GM21367 (cell line): ENCODE measurements around the gene WNT8B.

Experiments
- ATAC-seq: cut with Tn5 transposase; IDR thresholded peaks from one replicate; pipeline ENCODE4 v1.9.1; 2021; ENCODE audit not compliant: unreplicated experiment

WNT8B gene

GRCh38 chr10:100482834-100483185 lies 20.0 kb downstream of the WNT8B start:
- ATAC-seq = no peak

GRCh38 chr10:100483876-100484666 lies 21.3 kb downstream of the WNT8B start:
- no peak for ATAC-seq

GRCh38 chr10:100485366-100485765 lies 22.6 kb downstream of the WNT8B start:
- ATAC-seq = no peak

GRCh38 chr10:100485801-100486495 lies 23.1 kb downstream of the WNT8B start:
- ATAC-seq = no peak

- ATAC-seq = no peak
Measured at GRCh38 chr10:100487529-100487928, 24.7 kb downstream of the WNT8B start.

GRCh38 chr10:100489396-100489795 lies 26.6 kb downstream of the WNT8B start:
- ATAC-seq = no peak

- ATAC-seq = no peak
Measured at GRCh38 chr10:100490531-100490930, 27.7 kb downstream of the WNT8B start.

GRCh38 chr10:100496567-100496966 lies 33.8 kb downstream of the WNT8B start:
- no peak for ATAC-seq

GRCh38 chr10:100498059-100498458 lies 35.2 kb downstream of the WNT8B start:
- ATAC-seq = no peak

GRCh38 chr10:100501423-100501822 lies 38.6 kb downstream of the WNT8B start:
- no peak for ATAC-seq

- ATAC-seq = no peak
Measured at GRCh38 chr10:100502926-100503494, 40.2 kb downstream of the WNT8B start.

- no peak for ATAC-seq
Measured at GRCh38 chr10:100504096-100504495, 41.3 kb downstream of the WNT8B start.

GRCh38 chr10:100505164-100505563 lies 42.4 kb downstream of the WNT8B start:
- no peak for ATAC-seq

GRCh38 chr10:100506596-100507356 lies 44.0 kb downstream of the WNT8B start:
- no peak for ATAC-seq

- no peak for ATAC-seq
Measured at GRCh38 chr10:100507357-100507732, 44.5 kb downstream of the WNT8B start.

- no peak for ATAC-seq
Measured at GRCh38 chr10:100508266-100508665, 45.5 kb downstream of the WNT8B start.

GRCh38 chr10:100508691-100509150 lies 45.9 kb downstream of the WNT8B start:
- no peak for ATAC-seq

- ATAC-seq = no peak
Measured at GRCh38 chr10:100509241-100509840, 46.5 kb downstream of the WNT8B start.

GRCh38 chr10:100510533-100511308 lies 47.9 kb downstream of the WNT8B start:
- ATAC-seq = no peak

GRCh38 chr10:100515612-100516011 lies 52.8 kb downstream of the WNT8B start:
- no peak for ATAC-seq
